ENCODE data around the gene NDUFB8. TPM values are rescaled to one million over a fixed set of nuclear protein-coding genes. Genes with fewer than 3 reads are reported as not detected.

Gene NDUFB8
- total RNA-seq, 3 donors from 2014 or later = 169 to 222 (median 202) TPM

- H3K4me3 ChIP-seq = no peak overlapping the region
- DNase-seq = no peak
- TF ChIP-seq CTCF (IDR thresholded peaks at IDR 0.05) = no peak
- intact Hi-C loops (cut with DNase I, micrococcal nuclease) = no loop called here
- no peaks in the 10 kb centered on the region for H3K9me3 ChIP-seq
- no peaks in the 10 kb centered on the region for H3K4me1 ChIP-seq (ENCODE audit: low read depth)
- no peaks in the 10 kb centered on the region for H3K36me3 ChIP-seq (ENCODE audit: low read depth)
- no peak for ATAC-seq
Observed at GRCh38 chr10:100498059-100498458, 31.6 kb downstream of the NDUFB8 start.

- no peaks in the 10 kb centered on the region for H3K36me3 ChIP-seq (ENCODE audit: low read depth)
- DNase-seq (no peak), ATAC-seq (no peak)
- H3K4me3 ChIP-seq = no peak overlapping the region
- TF ChIP-seq CTCF (IDR thresholded peaks at IDR 0.05) = no peak
- intact Hi-C loops (cut with DNase I, micrococcal nuclease) = no loop called here
- no peaks in the 10 kb centered on the region for H3K9me3 ChIP-seq
- no peaks in the 10 kb centered on the region for H3K4me1 ChIP-seq (ENCODE audit: low read depth)
Observed at GRCh38 chr10:100496567-100496966, 33.1 kb downstream of the NDUFB8 start.

- intact Hi-C loops (cut with DNase I, micrococcal nuclease) = no loop called here
- ATAC-seq (no peak), DNase-seq (no peak)
- H3K4me1 ChIP-seq (ENCODE audit: low read depth) = no peaks in the 10 kb centered on the region
- no peaks in the 10 kb centered on the region for H3K36me3 ChIP-seq (ENCODE audit: low read depth)
- H3K9me3 ChIP-seq = no peaks in the 10 kb centered on the region
- no peak for TF ChIP-seq CTCF (IDR thresholded peaks at IDR 0.05)
- no peak overlapping the region for H3K4me3 ChIP-seq
Observed at GRCh38 chr10:100490531-100490930, 39.1 kb downstream of the NDUFB8 start.

GRCh38 chr10:100489396-100489795 lies 40.3 kb downstream of the NDUFB8 start:
- ATAC-seq (no peak), DNase-seq (no peak)
- H3K4me1 ChIP-seq (ENCODE audit: low read depth) = no peaks in the 10 kb centered on the region
- intact Hi-C loops (cut with DNase I, micrococcal nuclease) = no loop called here
- no peaks in the 10 kb centered on the region for H3K9me3 ChIP-seq
- no peaks in the 10 kb centered on the region for H3K36me3 ChIP-seq (ENCODE audit: low read depth)
- no peak for TF ChIP-seq CTCF (IDR thresholded peaks at IDR 0.05)
- H3K4me3 ChIP-seq = no peak overlapping the region

- H3K4me1 ChIP-seq (ENCODE audit: low read depth) = peaks cover 5% of the 10 kb centered on the region
- TF ChIP-seq CTCF (IDR thresholded peaks at IDR 0.05) = no peak
- no peaks in the 10 kb centered on the region for H3K9me3 ChIP-seq
- no peak overlapping the region for H3K4me3 ChIP-seq
- DNase-seq (no peak), ATAC-seq (no peak)
- H3K36me3 ChIP-seq (ENCODE audit: low read depth) = no peaks in the 10 kb centered on the region
- intact Hi-C loops (cut with DNase I, micrococcal nuclease) = no loop called here
Observed at GRCh38 chr10:100487529-100487928, 42.1 kb downstream of the NDUFB8 start.

GRCh38 chr10:100485801-100486495 lies 43.7 kb downstream of the NDUFB8 start:
- no peak overlapping the region for H3K4me3 ChIP-seq
- no peaks in the 10 kb centered on the region for H3K9me3 ChIP-seq
- H3K36me3 ChIP-seq (ENCODE audit: low read depth) = no peaks in the 10 kb centered on the region
- TF ChIP-seq CTCF (IDR thresholded peaks at IDR 0.05) = no peak
- H3K4me1 ChIP-seq (ENCODE audit: low read depth) = peaks cover 11% of the 10 kb centered on the region
- intact Hi-C loops (cut with DNase I, micrococcal nuclease) = no loop called here
- DNase-seq (no peak), ATAC-seq (no peak)
